Large intestine (tissue), 3 donors: ENCODE results near the gene TSPAN18. TPM values are rescaled to one million over a fixed set of nuclear protein-coding genes. Genes with fewer than 3 reads are reported as not detected.

Source experiments
- DNase-seq, 2 donors: peaks; one replicate each; pipeline versions ENCODE4 v3.0.0 to v3.0.0-alpha.2; 2013
- H3K27ac ChIP-seq: one replicate; pipeline ENCODE4 v1.5.1; 2013; ENCODE audit warnings: low read length
- H3K27me3 ChIP-seq: 2 replicates; pipeline ENCODE4 v1.6.1; 2013; ENCODE audit warnings: low read length; ENCODE audit not compliant: control insufficient read depth, insufficient read depth
- H3K36me3 ChIP-seq: 2 replicates; pipeline ENCODE4 v1.6.1; 2013; ENCODE audit warnings: low read length; ENCODE audit not compliant: control insufficient read depth, insufficient read depth
- H3K4me1 ChIP-seq: one replicate; pipeline ENCODE4 v1.6.1; 2013; ENCODE audit warnings: low read length; ENCODE audit not compliant: control insufficient read depth, insufficient read depth
- H3K4me3 ChIP-seq: one replicate; pipeline ENCODE4 v1.5.1; 2013; ENCODE audit warnings: low read length
- H3K9me3 ChIP-seq: one replicate; pipeline ENCODE4 v1.6.1; 2013; ENCODE audit warnings: mild to moderate bottlenecking, low read depth, low read length, moderate library complexity; ENCODE audit not compliant: control insufficient read depth
- WGBS: methylation state at CpG from one replicate; pipeline ENCODE4 v1.1.5; 2013; ENCODE audit warnings: low lambda C conversion rate; ENCODE audit not compliant: insufficient coverage; 5-methylcytosine and 5-hydroxymethylcytosine counted together
- polyA plus RNA-seq: library from polyadenylated mRNA; unstranded; fragments of 120-200 nt; gene quantifications from one replicate; pipeline ENCODE4 v1.2.1, GENCODE V29; 2013

Gene TSPAN18
- polyA plus RNA-seq, 1 donor: 59.1 TPM

- Histone ChIP-seq H3K4me3 (no peak overlapping the region), H3K27me3 (no peaks in the 10 kb centered on the region), H3K4me1 (peaks cover 13% of the 10 kb centered on the region), H3K27ac (no peak overlapping the region), H3K9me3 (no peaks in the 10 kb centered on the region), H3K36me3 (peaks cover 37% of the 10 kb centered on the region)
- DNase-seq: no peak
- WGBS: no CpG with 5 or more reads among the region's 10 CpGs
Measured at GRCh38 chr11:44915004-44915403, 188.2 kb downstream of the TSPAN18 start.

GRCh38 chr11:44915621-44916020, 188.9 kb downstream of the TSPAN18 start:
- Histone ChIP-seq H3K9me3 (no peaks in the 10 kb centered on the region), H3K27me3 (no peaks in the 10 kb centered on the region), H3K27ac (no peak overlapping the region), H3K4me3 (no peak overlapping the region), H3K36me3 (peaks cover 41% of the 10 kb centered on the region), H3K4me1 (peaks cover 13% of the 10 kb centered on the region)
- no peak for DNase-seq
- no CpG with 5 or more reads among the region's 10 CpGs for WGBS

- H3K4me1 ChIP-seq: peaks cover 9% of the 10 kb centered on the region
- no peak overlapping the region for H3K4me3 ChIP-seq
- H3K27ac ChIP-seq: no peak overlapping the region
- no peaks in the 10 kb centered on the region for H3K9me3 ChIP-seq
- H3K36me3 ChIP-seq: peaks cover 44% of the 10 kb centered on the region
- no CpG with 5 or more reads among the region's 8 CpGs for WGBS
- no peak for DNase-seq
- no peaks in the 10 kb centered on the region for H3K27me3 ChIP-seq
Measured at GRCh38 chr11:44916331-44916730, 189.6 kb downstream of the TSPAN18 start.

DNA sequence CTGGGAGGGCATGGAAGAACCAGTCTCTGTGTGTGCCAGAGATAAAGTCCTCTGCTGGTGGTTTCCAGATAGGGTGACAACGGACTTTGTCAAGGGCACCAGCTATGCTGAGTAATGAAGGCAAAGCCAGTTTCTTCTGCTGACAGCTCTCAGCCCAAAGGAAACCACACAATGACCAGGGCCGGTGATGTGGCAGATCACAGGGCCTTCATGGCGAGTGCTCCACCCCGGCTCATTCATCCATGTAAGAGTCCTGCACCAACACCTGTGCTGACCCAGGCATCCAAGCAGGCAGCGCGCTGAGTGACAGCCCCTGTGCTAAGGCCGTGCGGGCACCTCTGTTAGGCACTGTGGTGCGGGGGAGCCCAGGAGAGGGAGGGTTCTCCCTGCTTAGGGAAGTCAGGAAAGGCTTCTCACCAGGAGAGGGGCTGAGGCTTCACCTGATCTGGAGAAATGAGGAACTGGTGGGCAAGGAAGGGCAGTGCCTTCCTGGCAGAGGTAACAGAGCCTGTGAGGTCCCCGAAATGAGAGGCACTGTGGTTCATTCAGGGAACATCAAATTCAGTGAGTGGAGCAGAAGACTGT, 190.1 kb downstream of the TSPAN18 start:
- Histone ChIP-seq H3K4me1 (peaks cover 6% of the 10 kb centered on the region), H3K27ac (no peak overlapping the region), H3K4me3 (no peak overlapping the region), H3K9me3 (no peaks in the 10 kb centered on the region), H3K27me3 (no peaks in the 10 kb centered on the region), H3K36me3 (peaks cover 47% of the 10 kb centered on the region)
- no peak for DNase-seq
- WGBS: no CpG with 5 or more reads among the region's 10 CpGs

DNA sequence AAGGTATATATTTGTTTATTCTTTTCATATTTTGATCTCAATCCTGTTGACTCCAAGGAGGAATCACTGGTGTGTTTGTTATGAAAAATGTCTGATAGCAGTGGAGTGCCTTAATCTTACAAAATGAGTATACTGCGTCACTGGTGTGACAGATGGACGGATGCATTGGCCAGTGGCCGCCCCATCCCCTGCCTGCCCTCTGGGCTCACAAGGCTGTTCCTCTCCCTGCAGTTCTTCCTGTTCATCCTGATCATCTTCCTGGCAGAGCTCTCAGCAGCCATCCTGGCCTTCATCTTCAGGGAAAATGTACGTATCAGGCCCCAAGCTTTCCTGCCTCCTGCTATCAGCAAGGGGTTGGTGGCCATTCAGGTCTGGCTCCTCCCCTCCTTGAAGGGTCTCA, 191.0 kb downstream of the TSPAN18 start:
- H3K4me3 ChIP-seq: no peak overlapping the region
- no peak for DNase-seq
- no peaks in the 10 kb centered on the region for H3K27me3 ChIP-seq
- no CpG with 5 or more reads among the region's 4 CpGs for WGBS
- H3K27ac ChIP-seq: no peak overlapping the region
- no peaks in the 10 kb centered on the region for H3K9me3 ChIP-seq
- peaks cover 50% of the 10 kb centered on the region for H3K36me3 ChIP-seq
- H3K4me1 ChIP-seq: peaks cover 6% of the 10 kb centered on the region

DNA sequence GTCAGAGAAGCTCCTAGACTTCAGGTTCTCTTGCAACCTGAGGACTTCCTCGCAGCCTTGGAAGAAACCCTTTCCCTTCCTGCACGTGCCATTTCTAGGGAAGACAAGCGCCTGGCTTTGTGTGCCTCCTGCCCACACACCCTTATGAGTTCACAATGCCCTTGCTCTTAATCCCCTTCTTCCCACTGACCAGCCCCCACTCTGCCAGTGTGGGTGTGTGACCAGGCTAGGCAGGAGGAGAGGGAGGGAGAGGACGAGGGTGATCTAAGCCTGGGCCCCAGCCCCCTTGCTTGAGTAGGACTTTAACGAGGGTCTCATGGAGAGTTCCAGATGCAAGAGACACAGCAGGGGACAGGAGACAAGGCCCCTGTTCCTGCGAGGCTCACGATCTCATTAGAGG, 193.7 kb downstream of the TSPAN18 start:
- Histone ChIP-seq H3K27me3 (no peaks in the 10 kb centered on the region), H3K27ac (no peak overlapping the region), H3K4me3 (no peak overlapping the region), H3K36me3 (peaks cover 50% of the 10 kb centered on the region), H3K4me1 (no peaks in the 10 kb centered on the region), H3K9me3 (no peaks in the 10 kb centered on the region)
- no CpG with 5 or more reads among the region's 7 CpGs for WGBS
- no peak for DNase-seq

DNA sequence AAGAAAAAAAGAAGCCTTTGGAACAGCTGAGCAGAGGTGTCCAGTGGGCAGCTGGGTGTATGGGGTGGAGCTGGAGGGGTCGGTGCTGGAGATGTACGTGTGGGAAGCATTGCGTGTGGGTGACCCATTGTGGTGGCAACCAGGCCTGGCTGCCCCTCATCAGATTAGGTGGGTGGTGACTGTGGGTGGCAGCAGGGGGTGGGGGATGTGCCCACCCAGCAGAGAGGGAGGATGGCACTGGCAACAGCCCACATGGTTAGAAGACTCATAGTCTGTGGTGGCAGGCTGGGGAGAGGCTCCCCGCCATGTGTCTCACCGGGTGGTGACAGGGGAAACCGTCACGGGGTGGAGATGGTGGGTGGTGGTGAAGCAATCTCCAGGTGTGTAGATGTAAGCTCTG, 196.4 kb downstream of the TSPAN18 start:
- no peak overlapping the region for H3K27ac ChIP-seq
- H3K9me3 ChIP-seq: no peaks in the 10 kb centered on the region
- peaks cover 38% of the 10 kb centered on the region for H3K36me3 ChIP-seq
- no peaks in the 10 kb centered on the region for H3K27me3 ChIP-seq
- DNase-seq: no peak
- no peaks in the 10 kb centered on the region for H3K4me1 ChIP-seq
- H3K4me3 ChIP-seq: no peak overlapping the region
- no CpG with 5 or more reads among the region's 7 CpGs for WGBS

DNA sequence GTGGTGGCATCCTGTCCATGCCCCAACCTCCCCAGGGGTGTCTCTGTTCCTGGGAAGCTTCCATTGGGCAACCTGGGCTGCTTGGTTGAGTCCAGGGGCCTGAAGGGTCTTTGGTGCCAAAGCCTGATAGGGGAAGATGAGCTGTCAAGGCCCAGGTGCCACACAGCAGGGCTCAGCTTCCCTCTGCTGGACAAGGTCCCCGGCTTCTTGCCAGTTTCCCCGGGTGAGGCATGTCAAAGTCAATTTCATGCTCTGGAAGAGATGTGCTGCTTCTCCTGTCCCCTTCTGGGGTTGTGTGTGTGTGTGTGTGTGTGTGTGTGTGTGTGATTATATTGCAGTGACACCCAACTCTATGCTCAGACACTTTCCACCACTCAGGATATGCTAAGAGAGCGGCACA, 197.0 kb downstream of the TSPAN18 start:
- Histone ChIP-seq H3K9me3 (no peaks in the 10 kb centered on the region), H3K4me1 (no peaks in the 10 kb centered on the region), H3K4me3 (no peak overlapping the region), H3K36me3 (peaks cover 37% of the 10 kb centered on the region), H3K27ac (no peak overlapping the region), H3K27me3 (no peaks in the 10 kb centered on the region)
- WGBS: no CpG with 5 or more reads among the region's 3 CpGs
- no peak for DNase-seq

DNA sequence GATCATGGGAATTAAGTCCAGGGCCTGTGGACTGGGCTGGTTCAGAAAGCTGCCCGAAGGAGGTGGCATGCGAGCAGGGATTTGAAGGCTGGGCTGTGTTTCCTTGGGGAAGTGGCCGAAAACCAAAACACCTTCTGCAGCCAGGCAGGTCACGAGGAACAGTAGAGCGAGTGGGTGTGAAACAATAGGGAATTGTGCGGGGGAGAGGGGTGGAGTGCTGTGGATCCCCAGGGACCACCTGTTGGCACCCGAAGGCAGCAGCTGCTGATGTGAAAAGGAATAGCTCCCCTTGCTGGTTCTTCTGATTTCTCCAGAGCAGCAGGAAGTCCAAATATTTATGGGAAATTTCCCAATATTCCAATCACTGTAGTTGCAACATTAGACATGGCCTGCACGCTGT, 199.3 kb downstream of the TSPAN18 start:
- Histone ChIP-seq H3K36me3 (peaks cover 33% of the 10 kb centered on the region), H3K4me3 (no peak overlapping the region), H3K9me3 (no peaks in the 10 kb centered on the region), H3K27ac (no peak overlapping the region), H3K4me1 (no peaks in the 10 kb centered on the region), H3K27me3 (no peaks in the 10 kb centered on the region)
- no CpG with 5 or more reads among the region's 8 CpGs for WGBS
- DNase-seq: no peak

GRCh38 chr11:44927174-44927661, 200.5 kb downstream of the TSPAN18 start:
- H3K27me3 ChIP-seq: no peaks in the 10 kb centered on the region
- H3K4me1 ChIP-seq: no peaks in the 10 kb centered on the region
- no peak overlapping the region for H3K4me3 ChIP-seq
- peaks cover 28% of the 10 kb centered on the region for H3K36me3 ChIP-seq
- WGBS: no CpG with 5 or more reads among the region's 16 CpGs
- DNase-seq: peak; percentile 49 to 56
- no peak overlapping the region for H3K27ac ChIP-seq
- no peaks in the 10 kb centered on the region for H3K9me3 ChIP-seq

GRCh38 chr11:44928144-44928543, 201.4 kb downstream of the TSPAN18 start:
- H3K36me3 ChIP-seq: peaks cover 24% of the 10 kb centered on the region
- no CpG with 5 or more reads among the region's 4 CpGs for WGBS

More at GRCh38 chr11:44928144-44928543, 201.4 kb downstream of the TSPAN18 start:
- H3K4me3 ChIP-seq: no peak overlapping the region
- no peaks in the 10 kb centered on the region for H3K27me3 ChIP-seq
- no peaks in the 10 kb centered on the region for H3K9me3 ChIP-seq
- no peak overlapping the region for H3K27ac ChIP-seq
- H3K4me1 ChIP-seq: no peaks in the 10 kb centered on the region
- no peak for DNase-seq
